ENCODE data around the gene ATP8B3. TPM values are rescaled to one million over a fixed set of nuclear protein-coding genes. Genes with fewer than 3 reads are reported as not detected.
A peak's percentile ranks its signal among the peaks of the same experiment; 100 is the strongest.

ATP8B3 gene
- polyA plus RNA-seq, 1 donor (not counting 4 experiments of a cell fraction or from before 2014, with no cell fraction given) = 0.98 TPM

- H3K9me1 ChIP-seq (ENCODE audit: control insufficient read depth, extremely low read depth, insufficient read depth, low read length) = no peaks in the 10 kb centered on the region
- peaks cover 0 to 7% of the 10 kb centered on the region in 2 experiments for H3K36me3 ChIP-seq (ENCODE audit: control insufficient read depth in 2 of 2, extremely low read depth in 1 of 2, insufficient read depth in 2 of 2, low read length in 2 of 2)
- H3K4me2 ChIP-seq (ENCODE audit: control insufficient read depth, extremely low read depth, insufficient read depth, low read depth, low read length) = no peak overlapping the region
- TF ChIP-seq CTCF (optimal IDR thresholded peaks at IDR 0.05 in 1 of 3, IDR thresholded peaks at IDR 0.05 in 1 of 3, conservative IDR thresholded peaks at IDR 0.05 in 1 of 3; ENCODE audit: extremely low read depth in 1 of 3, insufficient read depth in 2 of 3, low read length in 3 of 3) = no peak
- no peak for TF ChIP-seq EZH2 (IDR thresholded peaks at IDR 0.05; ENCODE audit: low read length)
- peaks cover 42% of the 10 kb centered on the region for H3K4me1 ChIP-seq (ENCODE audit: control insufficient read depth, extremely low read depth, insufficient read depth, low read length)
- dilution Hi-C loops (cut with MboI; ENCODE audit: extremely low pct_ligation_motif_present, low sequenced_read_pairs) = no loop called here
- DNase-seq (ENCODE audit: low read depth, low spot score) = no peak
- no peak overlapping the region for H2AFZ ChIP-seq (ENCODE audit: control insufficient read depth, low read length)
- H3K9me3 ChIP-seq (ENCODE audit: control insufficient read depth, low read depth, low read length) = no peaks in the 10 kb centered on the region
- no peak for FAIRE-seq
- no peaks in the 10 kb centered on the region for H4K20me1 ChIP-seq (ENCODE audit: control insufficient read depth, extremely low read depth, insufficient read depth, low read length)
- H3K27ac ChIP-seq (ENCODE audit: control insufficient read depth, insufficient read depth, low read length) = no peak overlapping the region
- H3K27me3 ChIP-seq (ENCODE audit: control insufficient read depth, extremely low read depth, insufficient read depth, low read length) = no peaks in the 10 kb centered on the region
- H3K79me2 ChIP-seq (ENCODE audit: control insufficient read depth, insufficient read depth, low read length) = peaks cover 56% of the 10 kb centered on the region
- H3K9ac ChIP-seq (ENCODE audit: control insufficient read depth, extremely low read depth, insufficient read depth, low read length) = peak overlapping the region; percentile 28
- no peak overlapping the region for H3K4me3 ChIP-seq (ENCODE audit: control insufficient read depth in 2 of 3, extremely low read depth in 1 of 3, insufficient read depth in 2 of 3, low read depth in 1 of 3, low read length in 3 of 3)
These were observed 40.6 kb upstream of the ATP8B3 start for GRCh38 chr19:1852581-1853128.

- H3K4me2 ChIP-seq (ENCODE audit: control insufficient read depth, extremely low read depth, insufficient read depth, low read depth, low read length) = no peak overlapping the region
- peaks cover 0 to 7% of the 10 kb centered on the region in 2 experiments for H3K36me3 ChIP-seq (ENCODE audit: control insufficient read depth in 2 of 2, extremely low read depth in 1 of 2, insufficient read depth in 2 of 2, low read length in 2 of 2)
- H4K20me1 ChIP-seq (ENCODE audit: control insufficient read depth, extremely low read depth, insufficient read depth, low read length) = peaks cover 2% of the 10 kb centered on the region
- no peak overlapping the region for H3K4me3 ChIP-seq (ENCODE audit: control insufficient read depth in 2 of 3, extremely low read depth in 1 of 3, insufficient read depth in 2 of 3, low read depth in 1 of 3, low read length in 3 of 3)
- dilution Hi-C loops (cut with MboI; ENCODE audit: extremely low pct_ligation_motif_present, low sequenced_read_pairs) = no loop called here
- H3K4me1 ChIP-seq (ENCODE audit: control insufficient read depth, extremely low read depth, insufficient read depth, low read length) = peaks cover 43% of the 10 kb centered on the region
- DNase-seq (ENCODE audit: low read depth, low spot score) (no peak), FAIRE-seq (no peak)
- no peak overlapping the region for H3K27ac ChIP-seq (ENCODE audit: control insufficient read depth, insufficient read depth, low read length)
- TF ChIP-seq EZH2 (IDR thresholded peaks at IDR 0.05; ENCODE audit: low read length) (no peak), CTCF (optimal IDR thresholded peaks at IDR 0.05 in 1 of 3, IDR thresholded peaks at IDR 0.05 in 1 of 3, conservative IDR thresholded peaks at IDR 0.05 in 1 of 3; ENCODE audit: extremely low read depth in 1 of 3, insufficient read depth in 2 of 3, low read length in 3 of 3) (no peak)
- no peak overlapping the region for H2AFZ ChIP-seq (ENCODE audit: control insufficient read depth, low read length)
- H3K9me1 ChIP-seq (ENCODE audit: control insufficient read depth, extremely low read depth, insufficient read depth, low read length) = no peaks in the 10 kb centered on the region
- H3K27me3 ChIP-seq (ENCODE audit: control insufficient read depth, extremely low read depth, insufficient read depth, low read length) = no peaks in the 10 kb centered on the region
- H3K79me2 ChIP-seq (ENCODE audit: control insufficient read depth, insufficient read depth, low read length) = peaks cover 60% of the 10 kb centered on the region
- H3K9ac ChIP-seq (ENCODE audit: control insufficient read depth, extremely low read depth, insufficient read depth, low read length) = no peak overlapping the region
- no peaks in the 10 kb centered on the region for H3K9me3 ChIP-seq (ENCODE audit: control insufficient read depth, low read depth, low read length)
These were observed 39.8 kb upstream of the ATP8B3 start for GRCh38 chr19:1851654-1852580.
